PFSK-1 (cell line): ENCODE results near the gene GSTT2B.

Experiments
- POLR2AphosphoS5 ChIP-seq: IDR thresholded peaks from 2 replicates; pipeline ENCODE4 v1.6.1; 2012; ENCODE audit warnings: low read depth, mild to moderate bottlenecking, control low read depth, low read length, moderate library complexity
- TAF1 ChIP-seq: IDR thresholded peaks from 2 replicates; pipeline ENCODE4 v1.6.1; 2012; ENCODE audit warnings: low read length, control low read depth, borderline replicate concordance; ENCODE audit not compliant: insufficient read depth

DNA sequence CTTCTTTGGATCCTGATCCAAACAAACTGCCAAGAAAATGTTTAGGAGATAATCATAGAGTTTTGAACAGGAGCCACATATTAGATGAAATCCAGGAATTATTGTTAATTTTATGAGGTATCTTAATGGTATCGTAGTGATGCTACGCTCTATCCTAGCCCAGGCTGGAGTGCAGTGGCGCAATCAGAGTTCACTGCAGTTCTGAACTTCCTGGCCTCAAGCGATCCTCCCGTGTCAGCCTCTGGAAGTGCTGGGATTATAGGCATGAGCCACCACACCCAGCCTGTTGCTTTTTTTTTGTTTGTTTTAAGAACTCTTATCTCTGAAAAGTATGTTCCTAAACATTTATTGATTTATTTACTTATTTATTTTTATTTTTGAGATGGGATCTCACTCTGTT is 41.9 kb upstream of the GSTT2B start:
- TF ChIP-seq POLR2AphosphoS5: no peak
- no peak for TF ChIP-seq TAF1
